ENCODE results near the gene CDON.
"Not testable (repeated sequence)": the region's sequence is repeated elsewhere in the genome, so short reads cannot be mapped to it uniquely, and the experiment has no call there.

DNA sequence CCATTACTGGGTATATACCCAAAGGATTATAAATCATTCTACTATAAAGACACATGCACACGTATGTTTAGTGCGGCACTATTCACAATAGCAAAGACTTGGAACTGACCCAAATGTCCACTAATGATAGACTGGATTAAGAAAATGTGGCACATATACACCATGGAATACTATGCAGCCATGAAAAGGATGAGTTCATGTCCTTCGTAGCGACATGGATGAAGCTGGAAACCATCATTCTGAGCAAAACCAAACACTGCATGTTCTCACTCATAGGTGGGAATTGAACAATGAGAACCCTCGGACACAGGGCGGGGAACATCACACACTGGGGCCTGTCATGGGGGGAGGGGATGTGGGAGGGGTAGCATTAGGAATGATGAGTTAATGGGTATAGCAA, 76.7 kb downstream of the CDON start:
- TF ChIP-seq, protein P1, sequence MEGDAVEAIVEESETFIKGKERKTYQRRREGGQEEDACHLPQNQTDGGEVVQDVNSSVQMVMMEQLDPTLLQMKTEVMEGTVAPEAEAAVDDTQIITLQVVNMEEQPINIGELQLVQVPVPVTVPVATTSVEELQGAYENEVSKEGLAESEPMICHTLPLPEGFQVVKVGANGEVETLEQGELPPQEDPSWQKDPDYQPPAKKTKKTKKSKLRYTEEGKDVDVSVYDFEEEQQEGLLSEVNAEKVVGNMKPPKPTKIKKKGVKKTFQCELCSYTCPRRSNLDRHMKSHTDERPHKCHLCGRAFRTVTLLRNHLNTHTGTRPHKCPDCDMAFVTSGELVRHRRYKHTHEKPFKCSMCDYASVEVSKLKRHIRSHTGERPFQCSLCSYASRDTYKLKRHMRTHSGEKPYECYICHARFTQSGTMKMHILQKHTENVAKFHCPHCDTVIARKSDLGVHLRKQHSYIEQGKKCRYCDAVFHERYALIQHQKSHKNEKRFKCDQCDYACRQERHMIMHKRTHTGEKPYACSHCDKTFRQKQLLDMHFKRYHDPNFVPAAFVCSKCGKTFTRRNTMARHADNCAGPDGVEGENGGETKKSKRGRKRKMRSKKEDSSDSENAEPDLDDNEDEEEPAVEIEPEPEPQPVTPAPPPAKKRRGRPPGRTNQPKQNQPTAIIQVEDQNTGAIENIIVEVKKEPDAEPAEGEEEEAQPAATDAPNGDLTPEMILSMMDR (IDR thresholded peaks at IDR 0.05) = not testable (repeated sequence)
- not testable (repeated sequence) for TF ChIP-seq EP300, POLR2AphosphoS5, POLR2A (IDR thresholded peaks at IDR 0.05)
